NCI-H69 (cell line): ENCODE measurements around the gene VTI1A.

Source experiments
- DNase-seq: peaks from one replicate; lab custom pipeline; 2025; lab: John Stamatoyannopoulos, UW

The VTI1A gene

DNA sequence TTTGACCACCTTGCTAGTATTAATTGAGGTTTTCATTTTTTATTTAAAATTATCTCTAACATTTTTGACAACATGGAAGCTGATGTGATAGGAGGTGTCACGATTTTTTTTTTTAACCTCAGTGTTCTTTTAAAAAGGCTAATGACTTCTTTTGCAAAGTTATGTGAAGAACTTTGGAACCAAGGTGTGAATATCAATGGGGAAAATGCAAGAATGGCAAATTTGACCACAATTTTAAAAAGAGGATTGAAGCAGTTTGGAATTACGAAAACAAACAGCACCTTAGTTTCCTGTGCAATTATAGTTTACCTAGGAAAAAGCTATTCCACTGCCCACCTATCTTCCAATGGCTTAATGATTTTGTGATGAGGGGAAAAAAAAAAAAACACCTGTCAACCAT is 232.4 kb downstream of the VTI1A start:
- no peak for DNase-seq

DNA sequence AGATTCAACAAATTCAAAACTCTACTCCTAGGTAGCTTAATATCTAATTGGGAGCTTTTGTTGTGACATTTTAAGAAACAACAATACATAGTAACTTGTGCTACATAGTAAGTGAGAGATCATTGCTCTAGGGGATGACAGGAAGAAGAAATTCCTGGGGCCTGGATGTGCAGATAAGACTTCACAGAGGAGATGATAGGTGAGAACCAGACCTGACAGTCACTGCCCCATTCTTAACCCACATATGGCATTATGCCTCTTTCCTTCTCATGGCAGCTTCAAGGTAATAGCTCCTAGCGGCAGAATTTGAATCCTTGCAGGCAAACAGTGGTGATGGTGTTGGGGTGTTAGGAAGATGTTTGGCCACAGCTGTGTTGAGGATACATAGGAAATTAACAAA is 233.6 kb downstream of the VTI1A start:
- DNase-seq = no peak

DNA sequence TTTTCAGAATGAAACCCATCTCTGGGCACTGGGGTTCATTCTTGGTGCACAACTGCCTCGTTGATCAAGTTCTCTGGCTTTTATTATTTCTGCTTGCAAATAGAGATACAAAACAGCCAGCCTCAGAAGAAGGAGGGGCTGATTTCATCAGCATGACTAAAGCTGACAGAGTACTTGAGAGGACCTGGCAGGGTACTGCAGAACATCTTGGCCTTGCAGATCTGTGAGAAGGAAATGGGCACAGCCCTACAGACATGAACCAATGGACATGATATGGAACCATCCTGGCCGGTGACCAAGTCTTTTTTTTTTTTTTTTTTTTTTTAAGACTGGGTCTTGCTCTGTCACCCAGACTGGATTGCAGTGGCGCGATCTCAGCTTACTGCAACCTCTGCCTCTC is 240.6 kb downstream of the VTI1A start:
- DNase-seq = no peak

DNA sequence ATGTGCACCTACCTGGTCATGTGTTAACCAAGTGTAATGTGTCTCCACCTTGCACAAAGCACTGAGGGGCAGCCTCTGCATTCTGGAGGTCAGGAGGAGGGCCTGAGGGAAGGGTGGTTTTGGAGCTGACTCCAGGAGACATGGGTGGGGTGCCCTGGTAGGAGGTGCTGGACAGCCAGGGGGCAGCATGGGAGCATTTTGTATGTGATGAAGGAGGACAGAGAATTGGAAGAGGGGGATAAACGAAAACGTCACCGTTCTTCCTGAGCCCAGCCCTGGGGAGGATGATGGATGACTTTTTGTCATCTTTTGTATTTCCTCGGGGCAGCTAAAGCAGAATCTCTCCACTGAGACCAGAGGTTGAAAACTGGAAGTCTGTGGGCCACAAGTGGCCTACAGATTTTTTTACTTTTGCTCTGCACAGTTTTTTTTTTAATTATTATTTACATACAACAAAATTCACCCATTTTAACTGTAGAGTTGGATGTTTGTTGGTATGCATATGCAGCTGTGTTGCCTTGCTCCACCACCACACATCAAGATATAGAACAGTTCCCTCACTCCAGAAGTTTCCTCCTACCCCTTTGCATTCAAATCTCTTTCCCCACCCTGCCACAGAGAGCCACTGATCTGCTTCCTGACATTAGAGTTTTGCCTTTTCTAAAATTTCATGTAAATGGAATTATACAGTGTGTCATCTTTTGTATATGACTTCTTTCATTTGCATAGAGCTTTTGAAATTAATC is 242.5 kb downstream of the VTI1A start:
- peak; percentile 3 for DNase-seq

DNA sequence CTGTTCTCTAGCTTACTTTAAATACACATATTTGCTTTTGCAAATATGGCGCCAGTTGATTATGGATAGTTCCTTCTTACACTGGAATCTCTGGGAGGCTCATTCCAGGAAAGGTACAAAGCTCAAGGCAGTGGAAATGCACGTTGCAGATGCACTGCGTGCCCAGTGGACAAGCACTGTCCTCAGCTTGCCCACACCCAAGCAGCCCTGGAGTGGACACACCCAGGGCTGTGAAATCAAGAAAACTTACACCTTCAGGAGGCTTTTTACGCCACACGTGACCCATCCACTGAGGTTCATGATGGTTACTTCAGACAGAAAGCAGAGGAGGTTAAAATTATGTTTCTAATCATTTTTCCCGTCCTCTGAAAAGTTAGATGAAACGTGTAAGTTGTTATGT is 248.5 kb downstream of the VTI1A start:
- DNase-seq = no peak

DNA sequence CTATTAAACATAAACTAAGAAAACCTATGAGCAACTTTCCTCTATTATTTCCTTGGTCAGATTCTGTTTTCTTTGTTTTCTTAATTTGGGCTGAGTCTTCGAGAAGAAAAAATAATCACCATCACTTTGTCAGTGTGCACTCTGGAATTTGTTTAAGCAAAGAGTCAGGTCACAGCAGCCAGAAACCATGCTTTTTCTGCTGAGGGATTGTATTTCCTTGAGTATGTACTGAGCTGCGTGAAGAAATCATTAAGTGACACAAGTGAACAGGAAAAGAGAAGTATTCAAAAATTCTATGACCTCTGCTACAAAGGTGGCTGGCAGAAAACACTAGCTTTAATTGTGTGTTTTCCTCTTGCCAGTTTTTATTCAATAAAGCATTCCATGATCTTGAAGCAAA is 249.6 kb downstream of the VTI1A start:
- DNase-seq = no peak

DNA sequence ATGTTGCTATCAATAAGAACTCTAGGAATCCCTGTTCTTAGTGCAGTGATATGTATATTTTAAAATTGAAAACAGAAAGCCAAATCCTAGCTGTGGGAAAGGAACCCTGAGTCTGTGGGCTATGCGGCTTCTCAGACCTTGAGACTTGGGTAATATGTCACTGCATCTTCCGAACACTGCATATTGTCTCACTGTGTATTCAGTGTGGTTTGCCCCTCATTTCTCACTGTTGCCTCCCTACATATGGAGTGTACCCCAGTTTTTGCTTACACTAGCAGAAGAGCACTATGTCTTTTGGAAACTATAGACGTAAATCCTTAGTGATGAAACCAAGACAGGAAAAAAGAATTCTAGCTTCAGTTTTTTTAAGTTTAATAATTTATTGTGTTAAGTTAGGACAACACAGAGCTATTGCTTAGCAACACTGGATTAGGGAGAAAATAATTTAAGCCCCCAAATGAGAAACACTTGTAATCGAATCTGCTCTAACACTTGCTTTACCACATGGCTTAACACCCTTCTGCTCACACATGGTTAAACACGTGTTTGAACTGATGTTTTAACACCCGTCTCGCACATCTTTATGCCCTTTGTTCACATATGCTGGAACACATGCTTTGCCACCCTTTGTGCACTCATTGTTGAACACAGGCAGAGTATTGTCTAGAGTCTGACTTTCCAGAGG is 251.3 kb downstream of the VTI1A start:
- DNase-seq = no peak

DNA sequence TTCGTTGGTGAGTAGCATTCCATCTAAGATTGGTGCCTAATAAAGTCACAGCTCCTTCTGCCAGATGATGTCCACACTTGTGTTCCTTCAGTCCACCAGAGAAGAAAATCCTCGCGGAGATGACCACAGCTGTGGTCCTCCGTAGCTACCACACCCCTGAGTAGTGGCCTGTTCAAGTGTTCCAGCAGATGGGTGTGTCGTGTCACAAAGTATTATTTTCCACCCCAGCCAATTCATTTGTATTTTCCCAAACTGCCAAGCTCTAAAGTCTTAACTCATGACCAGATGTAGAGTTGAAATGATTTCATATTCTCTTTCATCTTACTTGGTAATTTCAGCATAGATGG is 251.8 kb downstream of the VTI1A start:
- no peak for DNase-seq

DNA sequence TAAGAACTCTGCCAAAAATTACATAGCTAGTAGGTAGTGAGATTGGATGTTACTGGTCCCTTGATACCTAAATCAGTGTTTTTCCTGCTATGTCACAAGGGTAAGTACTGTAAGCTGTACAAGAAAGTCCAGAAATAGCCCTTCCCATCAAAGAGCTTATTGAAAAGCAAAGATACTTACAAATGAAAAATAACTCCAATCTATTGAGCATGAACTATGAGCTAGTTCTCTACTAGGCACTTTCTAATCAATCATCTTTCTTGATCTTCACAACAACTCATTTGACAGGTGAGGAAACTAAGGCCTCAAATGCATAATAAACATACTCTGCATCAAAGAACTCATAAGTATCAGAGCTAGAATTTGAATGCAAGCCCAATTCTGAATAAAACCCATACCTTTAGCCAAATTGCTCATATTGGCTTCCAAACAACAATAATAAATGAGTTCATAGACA is 253.2 kb downstream of the VTI1A start:
- no peak for DNase-seq

DNA sequence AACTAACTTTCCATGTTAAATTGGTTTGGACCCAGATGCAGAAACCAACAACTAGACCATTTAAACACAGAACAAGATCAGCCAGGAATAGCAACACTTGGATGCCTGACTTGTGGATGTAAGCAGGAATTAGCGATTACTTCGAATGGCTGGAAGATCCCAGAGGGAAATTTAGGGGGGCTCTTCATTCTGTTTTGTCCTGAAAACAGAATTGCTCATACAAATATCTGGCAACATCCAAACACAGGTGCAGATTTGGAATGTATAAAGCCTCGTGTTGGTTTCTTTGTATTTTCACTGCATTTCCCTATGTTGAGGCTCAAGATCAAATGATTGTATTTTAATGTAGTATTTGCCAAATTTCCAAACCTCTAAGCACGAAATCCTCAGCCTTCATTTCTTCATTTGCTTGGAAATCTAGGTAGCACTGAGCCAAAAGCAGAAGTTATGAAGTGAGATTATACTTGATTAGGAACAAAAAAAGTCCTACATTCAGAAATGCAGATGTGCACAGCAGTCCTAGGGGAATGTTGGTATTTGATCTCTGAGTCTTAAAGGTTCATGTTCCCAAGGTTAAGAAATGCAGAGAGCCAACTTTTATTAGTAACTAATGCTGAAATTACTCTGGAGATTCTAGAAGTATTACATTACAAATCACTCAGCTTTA is 254.3 kb downstream of the VTI1A start:
- no peak for DNase-seq

DNA sequence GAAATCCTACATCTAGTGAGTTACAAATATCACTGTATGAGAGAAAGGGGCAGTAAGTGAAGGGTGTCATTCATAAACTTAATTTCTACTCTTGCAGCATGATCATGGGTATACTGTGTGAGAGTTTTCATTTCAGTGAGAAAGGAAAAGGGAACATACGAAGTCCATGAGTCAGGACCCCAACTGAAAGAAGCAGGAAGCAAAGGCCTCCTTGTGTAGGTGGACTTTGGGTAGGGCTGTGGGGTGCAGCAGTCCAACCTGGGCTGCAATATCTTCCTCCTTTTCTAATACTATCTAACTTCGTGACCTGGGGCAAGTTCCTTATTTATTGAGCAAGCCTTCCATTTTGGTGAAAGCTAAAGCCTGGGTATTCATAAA is 254.9 kb downstream of the VTI1A start:
- DNase-seq = no peak

DNA sequence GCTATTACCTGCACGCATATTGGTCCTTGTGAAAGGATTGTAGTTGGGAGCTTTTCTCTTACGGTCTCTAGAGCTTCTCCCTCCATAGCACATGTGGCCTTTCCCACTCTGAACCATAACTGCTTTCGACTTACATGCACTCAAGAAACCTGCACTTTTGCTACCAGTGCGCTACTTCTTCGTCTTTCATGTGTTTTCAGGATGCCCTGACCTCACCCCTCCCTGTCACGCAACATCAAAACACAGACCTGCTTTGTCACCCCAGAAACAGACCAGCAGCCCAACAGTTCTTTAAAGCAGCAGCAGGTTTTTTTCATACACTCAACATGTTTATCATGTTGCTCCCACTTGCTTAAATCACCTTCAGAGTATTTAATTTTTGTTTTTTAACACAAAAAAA is 259.6 kb downstream of the VTI1A start:
- DNase-seq = no peak

DNA sequence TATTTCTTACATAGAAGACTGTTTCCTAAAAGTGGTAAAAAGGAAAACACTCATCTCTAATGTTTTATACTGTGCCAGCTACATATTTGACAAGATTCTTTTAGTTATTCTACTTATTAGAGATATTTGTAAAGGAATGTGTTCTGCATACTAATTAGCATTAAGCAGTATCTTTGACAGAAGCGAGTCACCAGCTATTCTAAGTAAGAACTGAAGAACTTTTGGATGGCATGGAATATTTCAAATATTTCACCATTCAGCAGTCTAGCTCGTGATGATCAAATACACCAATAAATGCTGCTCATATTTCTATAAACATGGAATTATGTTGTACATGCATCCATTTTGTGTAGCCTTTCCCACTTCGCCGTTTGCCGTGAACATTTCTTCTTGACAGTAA is 261.4 kb downstream of the VTI1A start:
- DNase-seq = no peak

DNA sequence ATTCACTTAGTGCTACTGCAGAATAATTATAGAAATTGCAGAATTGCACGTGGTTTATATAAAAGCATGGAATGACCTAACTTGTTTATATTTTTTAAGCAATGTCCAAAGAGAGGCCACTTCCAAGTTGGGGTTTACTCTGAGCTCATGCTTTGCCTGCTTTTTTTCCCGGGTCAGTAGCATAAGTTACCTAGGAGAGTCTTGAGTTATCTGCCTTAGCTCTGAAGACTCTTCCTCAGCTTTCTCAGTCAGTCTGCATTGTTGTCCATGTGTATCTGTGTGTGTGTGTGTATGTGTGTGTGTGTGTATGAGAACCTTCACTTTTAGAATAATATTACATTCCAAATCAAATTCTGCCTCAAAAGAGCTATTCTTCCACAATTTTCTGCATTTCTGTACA is 263.5 kb downstream of the VTI1A start:
- no peak for DNase-seq

DNA sequence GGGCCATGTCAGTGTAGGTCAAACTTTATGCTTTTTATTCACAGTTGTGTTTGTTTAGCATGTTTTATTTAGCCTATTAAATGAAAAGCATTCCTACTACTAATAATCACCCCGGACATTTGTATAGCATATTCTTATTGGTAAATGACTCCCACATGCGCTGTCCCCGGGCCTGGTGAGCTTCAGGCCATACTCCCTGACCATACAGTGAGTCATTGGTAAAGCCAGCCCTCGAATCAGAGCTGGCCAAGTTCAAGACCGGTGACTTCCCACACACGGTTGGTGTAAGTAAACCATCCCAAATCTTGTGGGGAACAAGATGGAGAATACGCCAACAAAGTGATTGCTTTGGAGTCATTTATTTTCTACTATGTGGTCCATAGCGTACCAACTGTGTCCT is 264.4 kb downstream of the VTI1A start:
- no peak for DNase-seq

DNA sequence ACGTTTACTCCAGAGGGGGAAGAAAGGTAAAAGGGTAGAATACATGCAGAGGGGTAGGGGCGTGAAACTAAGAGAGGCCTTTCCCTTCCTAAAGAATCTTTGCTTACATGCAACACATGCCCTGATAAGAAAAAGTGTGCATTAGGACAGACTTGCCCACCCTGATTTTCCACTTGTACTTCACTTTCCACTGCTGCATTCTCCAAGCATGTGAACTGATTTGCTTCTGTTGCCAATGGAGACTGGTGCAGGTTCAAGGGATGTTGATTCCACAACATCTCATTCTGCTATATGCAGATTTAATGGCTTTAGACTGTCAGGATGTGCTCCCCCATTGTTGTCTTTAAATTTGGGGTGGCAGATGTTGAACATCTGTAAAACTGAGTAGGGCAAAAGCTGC is 265.5 kb downstream of the VTI1A start:
- DNase-seq = no peak

DNA sequence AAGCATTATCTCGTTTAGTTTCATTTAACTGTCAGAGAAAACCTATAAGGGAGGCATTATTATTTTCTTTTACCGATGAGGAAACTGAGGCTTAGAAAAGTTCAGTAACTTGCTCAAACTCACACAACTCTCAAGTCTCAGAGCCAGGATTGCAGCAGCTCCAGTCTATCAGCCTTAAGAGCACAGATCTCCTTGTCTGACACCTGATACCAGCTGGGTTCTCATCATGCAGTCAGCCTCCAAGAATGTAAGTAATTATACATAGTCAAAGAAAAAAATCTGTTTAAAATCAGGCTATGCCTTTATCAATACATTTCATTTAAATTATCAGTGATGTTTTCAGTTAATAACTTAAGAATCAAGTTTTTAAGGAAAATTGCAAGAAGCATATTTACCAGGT is 266.4 kb downstream of the VTI1A start:
- no peak for DNase-seq

DNA sequence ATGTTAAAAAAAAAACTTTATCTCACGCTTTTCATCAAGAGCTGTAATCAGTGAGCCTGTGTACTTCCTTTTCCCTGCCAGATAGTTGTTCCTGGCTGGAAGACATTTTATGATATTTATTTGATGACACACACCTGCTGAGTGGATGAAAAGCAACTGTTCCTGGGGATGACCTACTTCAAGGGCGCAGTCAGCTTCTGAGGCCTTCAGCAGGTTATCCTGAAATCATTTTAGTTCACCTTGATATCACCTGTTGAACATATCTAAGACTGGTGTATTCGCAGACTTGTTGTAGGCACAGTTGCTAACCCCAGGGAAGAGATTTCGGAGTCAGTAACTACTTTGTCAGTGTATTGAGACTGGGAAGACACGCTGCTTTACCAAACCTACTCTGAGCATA is 268.6 kb downstream of the VTI1A start:
- DNase-seq = no peak

DNA sequence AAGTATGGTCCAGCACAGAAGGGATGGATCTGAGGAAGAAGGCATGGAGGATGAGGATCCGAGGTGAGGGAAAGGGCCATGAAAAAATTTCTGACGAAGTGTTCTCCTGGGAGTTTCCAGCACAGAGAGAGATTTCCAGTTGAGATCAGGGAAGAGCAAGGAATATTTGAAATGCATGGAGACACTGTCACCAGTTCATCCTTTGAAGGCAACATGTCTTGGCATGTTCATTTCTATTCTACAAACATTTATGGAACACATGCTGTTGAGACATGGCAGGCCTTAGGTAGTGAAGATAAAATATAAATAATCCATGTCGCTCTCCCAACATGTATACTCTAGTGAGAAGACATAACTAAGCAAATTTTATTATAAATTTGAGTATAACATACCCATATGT is 269.1 kb downstream of the VTI1A start:
- no peak for DNase-seq

DNA sequence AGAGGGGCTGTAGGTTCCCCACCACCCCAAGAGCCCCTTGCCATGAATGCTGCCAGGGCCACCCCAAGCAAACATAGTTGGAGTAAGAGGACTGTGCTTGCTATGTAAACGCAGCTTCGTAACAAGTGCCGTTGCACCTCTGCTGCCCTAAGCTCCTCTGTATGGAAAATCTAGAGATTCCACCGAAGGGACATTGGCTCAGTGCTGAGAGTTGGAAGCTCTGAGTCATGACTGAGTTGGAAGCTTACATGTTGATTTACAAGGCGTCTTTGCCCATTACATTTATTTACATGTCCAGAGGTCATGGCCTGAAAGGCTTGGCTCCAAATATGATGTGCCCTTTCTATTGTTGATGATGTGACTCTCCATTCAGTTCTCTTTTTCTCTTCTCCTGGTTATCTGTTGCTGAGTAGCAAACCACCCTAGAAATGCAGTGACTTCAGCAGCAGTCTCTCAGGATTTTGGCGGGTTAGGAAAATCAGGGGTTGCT is 270.0 kb downstream of the VTI1A start:
- DNase-seq = no peak

DNA sequence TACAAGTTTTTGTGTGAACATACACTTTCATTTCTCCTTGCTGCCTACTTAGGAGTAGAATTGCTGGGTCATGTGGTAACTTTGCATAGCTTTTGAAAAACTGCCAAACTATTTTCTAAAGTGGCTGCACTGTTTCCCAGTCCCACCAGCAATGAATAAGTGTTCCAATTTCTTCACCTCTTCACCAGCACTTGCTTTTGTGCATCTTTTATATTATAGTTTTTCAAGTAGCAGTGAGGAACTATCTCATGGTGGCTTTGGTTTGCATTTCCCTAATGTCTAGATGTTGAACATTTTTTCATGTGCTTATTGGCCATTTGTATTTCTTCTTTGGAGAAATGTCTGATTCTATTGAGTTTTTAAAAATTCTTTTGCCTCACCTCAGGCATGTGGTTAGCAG is 273.2 kb downstream of the VTI1A start:
- DNase-seq = no peak

DNA sequence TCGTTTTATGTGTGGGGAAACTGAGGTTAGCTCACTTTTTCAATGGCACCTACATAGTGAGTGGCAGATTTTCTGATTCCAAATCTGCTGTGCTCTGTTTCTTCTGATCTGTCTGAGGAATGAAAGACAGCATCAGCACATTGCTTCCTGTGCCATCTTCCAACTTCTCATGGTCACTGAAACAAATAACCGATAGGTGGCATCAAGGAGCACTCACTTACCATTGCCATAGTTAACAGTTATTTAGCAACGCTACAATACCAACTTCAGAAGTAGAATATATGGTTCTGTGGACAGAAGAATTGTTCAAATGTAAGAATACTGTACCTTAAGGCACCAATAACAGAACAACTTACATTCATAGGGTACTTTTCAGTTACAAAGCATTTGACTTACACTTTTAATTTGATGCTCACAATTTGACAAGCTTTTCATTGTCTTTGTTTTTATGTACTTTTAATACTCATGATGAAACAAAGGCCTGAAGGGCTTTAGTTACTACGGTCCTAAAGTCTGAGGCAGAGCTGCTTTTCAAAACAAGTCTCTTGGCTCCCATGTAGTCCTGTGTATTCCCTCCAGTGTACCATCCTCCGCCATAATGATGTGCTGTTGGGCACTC is 274.2 kb downstream of the VTI1A start:
- no peak for DNase-seq

DNA sequence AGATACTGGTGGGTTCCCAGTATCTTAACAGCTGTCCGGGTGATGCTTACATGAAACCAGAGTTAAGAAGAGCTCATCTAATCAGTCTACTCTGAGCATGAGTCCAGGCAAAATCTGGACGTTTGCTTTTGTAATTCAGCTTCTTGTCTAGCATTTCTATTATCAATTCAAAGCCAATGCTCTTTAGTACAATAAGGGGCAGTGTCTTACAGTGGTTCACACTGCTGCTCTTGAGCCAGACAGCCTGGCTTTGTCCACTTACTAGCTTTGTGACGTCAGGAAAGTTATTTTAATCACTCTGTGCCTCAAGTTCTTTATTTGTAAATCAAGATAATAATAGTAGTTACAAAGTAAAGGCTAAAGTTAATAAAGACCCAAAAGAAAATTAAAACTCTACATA is 275.7 kb downstream of the VTI1A start:
- no peak for DNase-seq
